GM21526 (cell line): ENCODE measurements around the gene KRT36.

Experiments
- ATAC-seq: cut with Tn5 transposase; IDR thresholded peaks from one replicate; pipeline ENCODE4 v1.9.1; 2021; ENCODE audit warnings: moderate library complexity; ENCODE audit not compliant: unreplicated experiment, low FRiP score

The KRT36 gene

GRCh38 chr17:41444640-41445039, 45.1 kb downstream of the KRT36 start:
- no peak for ATAC-seq

GRCh38 chr17:41444186-41444585, 45.5 kb downstream of the KRT36 start:
- ATAC-seq, result no peak

- ATAC-seq, result no peak
Observed at GRCh38 chr17:41442739-41443138, 47.0 kb downstream of the KRT36 start.

- ATAC-seq, result no peak
Observed at GRCh38 chr17:41440531-41441033, 49.1 kb downstream of the KRT36 start, which contains the start of gene KRT38. TSS of gene KRT38 (minus strand) at chr17:41440983. CDS start at chr17:41440921, 62 bp downstream.

- no peak for ATAC-seq
Observed at GRCh38 chr17:41439375-41439774, 50.3 kb downstream of the KRT36 start.

- ATAC-seq, result no peak
Observed at GRCh38 chr17:41437769-41438168, 51.9 kb downstream of the KRT36 start.

- no peak for ATAC-seq
Observed at GRCh38 chr17:41437254-41437653, 52.5 kb downstream of the KRT36 start.
